ENCODE results near the gene LAMB1. TPM values are rescaled to one million over a fixed set of nuclear protein-coding genes. Genes with fewer than 3 reads are reported as not detected.
A peak's percentile ranks its signal among the peaks of the same experiment; 100 is the strongest.
"Not testable (repeated sequence)": the region's sequence is repeated elsewhere in the genome, so short reads cannot be mapped to it uniquely, and the experiment has no call there.

LAMB1 gene
- total RNA-seq, 5 donors from 2014 or later (not counting 1 experiment from before 2014, with no cell fraction given), result 0.56 to 1.4 (median 1.0) TPM; not detected in 2

DNA sequence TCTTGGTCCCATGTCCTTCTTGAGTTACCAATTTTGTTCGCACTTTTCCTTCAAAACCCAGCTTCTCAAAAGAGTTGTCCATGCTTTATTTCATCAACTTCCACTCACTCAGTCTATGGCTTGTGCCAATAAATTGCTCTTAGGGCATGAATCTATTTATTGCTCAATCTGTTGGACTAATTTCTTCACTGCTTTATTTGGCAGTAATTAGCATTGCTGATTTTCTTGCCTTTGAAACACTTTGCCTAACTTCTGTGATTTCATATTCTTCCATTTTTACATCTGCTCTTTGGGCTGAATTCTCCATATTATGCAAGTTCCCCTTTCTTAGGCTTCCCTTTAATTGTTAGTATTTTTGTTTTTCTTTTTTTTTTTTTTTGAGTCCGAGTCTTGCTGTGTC lies 95.2 kb downstream of the LAMB1 start:
- Histone ChIP-seq H3K4me3 (ENCODE audit: control insufficient read depth in 1 of 2, extremely low read depth in 1 of 2, low read length in 1 of 2) (no peak overlapping the region), H3K27ac (ENCODE audit: low read length) (no peak overlapping the region), H3K4me1 (ENCODE audit: control insufficient read depth in 1 of 2, extremely low read depth in 1 of 2, insufficient read depth in 2 of 2, low read length in 2 of 2) (no peaks in the 10 kb centered on the region), H3K36me3 (ENCODE audit: control insufficient read depth in 2 of 2, extremely low read depth in 1 of 2, insufficient read depth in 1 of 2, low read length in 1 of 2) (peaks cover 0 to 64% of the 10 kb centered on the region in 2 donors), H3K27me3 (replicated peaks in 1 of 2; ENCODE audit: control insufficient read depth in 2 of 2, extremely low read depth in 1 of 2, insufficient read depth in 2 of 2, low read length in 1 of 2) (no peaks in the 10 kb centered on the region), H3K9me3 (no peaks in the 10 kb centered on the region)
- DNase-seq (no peak), ATAC-seq (replicated peaks in 1 of 4) (no peak)
- Mint-ChIP-seq H3K27ac (no peak overlapping the region), H3K36me3 (peaks cover 73% of the 10 kb centered on the region), H3K27me3 (no peaks in the 10 kb centered on the region), H3K4me1 (peaks cover 7 to 12% (median 12%) of the 10 kb centered on the region in 3 donors), H3K9me3 (peaks cover 3 to 4% (median 3%) of the 10 kb centered on the region in 3 donors), H3K4me3 (no peak overlapping the region)
- 100% methylated on average over 1 of the region's 2 CpGs for WGBS (ENCODE audit: insufficient coverage)
- ChIA-PET POLR2A (interaction anchor here (0.6 to 0.7 kb wide), 2 partner anchors 14 to 1871 kb away, joined by 3 to 6 read pairs; no protein-coding TSS in a partner anchor), CTCF (interaction anchor here in 1 of 2 donors (0.7 kb wide), 1 partner anchor 1738 kb away, joined by 3 read pairs; no protein-coding TSS in a partner anchor)

GRCh38 chr7:107902381-107902780 lies 100.6 kb downstream of the LAMB1 start:
- no peaks in the 10 kb centered on the region for H3K9me3 Mint-ChIP-seq
- H3K4me1 Mint-ChIP-seq, result peaks cover 31 to 41% (median 32%) of the 10 kb centered on the region in 3 donors
- no peak overlapping the region for H3K4me3 Mint-ChIP-seq
- DNase-seq (no peak), ATAC-seq (replicated peaks in 1 of 4) (no peak)
- H3K27me3 Mint-ChIP-seq, result no peaks in the 10 kb centered on the region
- Histone ChIP-seq H3K27me3 (replicated peaks in 1 of 2; ENCODE audit: control insufficient read depth in 2 of 2, extremely low read depth in 1 of 2, insufficient read depth in 2 of 2, low read length in 1 of 2) (no peaks in the 10 kb centered on the region), H3K27ac (ENCODE audit: low read length) (no peak overlapping the region), H3K4me3 (ENCODE audit: control insufficient read depth in 1 of 2, extremely low read depth in 1 of 2, low read length in 1 of 2) (no peak overlapping the region), H3K36me3 (ENCODE audit: control insufficient read depth in 2 of 2, extremely low read depth in 1 of 2, insufficient read depth in 1 of 2, low read length in 1 of 2) (peaks cover 0 to 52% of the 10 kb centered on the region in 2 donors), H3K4me1 (ENCODE audit: control insufficient read depth in 1 of 2, extremely low read depth in 1 of 2, insufficient read depth in 2 of 2, low read length in 2 of 2) (peaks cover 0 to 2% of the 10 kb centered on the region in 2 experiments), H3K9me3 (no peaks in the 10 kb centered on the region)
- peaks cover 28% of the 10 kb centered on the region for H3K36me3 Mint-ChIP-seq
- POLR2A ChIA-PET, result no interaction called here
- CTCF ChIA-PET, result no interaction called here
- H3K27ac Mint-ChIP-seq, result no peak overlapping the region

GRCh38 chr7:107900496-107901015 lies 102.4 kb downstream of the LAMB1 start:
- H3K4me1 Mint-ChIP-seq, result peaks cover 47 to 59% (median 47%) of the 10 kb centered on the region in 3 donors
- no peak overlapping the region for H3K27ac Mint-ChIP-seq
- Histone ChIP-seq H3K36me3 (ENCODE audit: control insufficient read depth in 2 of 2, extremely low read depth in 1 of 2, insufficient read depth in 1 of 2, low read length in 1 of 2) (peaks cover 0 to 36% of the 10 kb centered on the region in 2 donors), H3K4me3 (ENCODE audit: control insufficient read depth in 1 of 2, extremely low read depth in 1 of 2, low read length in 1 of 2) (no peak overlapping the region), H3K27me3 (replicated peaks in 1 of 2; ENCODE audit: control insufficient read depth in 2 of 2, extremely low read depth in 1 of 2, insufficient read depth in 2 of 2, low read length in 1 of 2) (no peaks in the 10 kb centered on the region), H3K27ac (ENCODE audit: low read length) (no peak overlapping the region), H3K9me3 (no peaks in the 10 kb centered on the region), H3K4me1 (ENCODE audit: control insufficient read depth in 1 of 2, extremely low read depth in 1 of 2, insufficient read depth in 2 of 2, low read length in 2 of 2) (peaks cover 2 to 3% of the 10 kb centered on the region in 2 experiments)
- no peaks in the 10 kb centered on the region for H3K27me3 Mint-ChIP-seq
- H3K4me3 Mint-ChIP-seq, result no peak overlapping the region
- no peaks in the 10 kb centered on the region for H3K9me3 Mint-ChIP-seq
- 57% methylated on average over 1 of the region's 1 CpG for WGBS (ENCODE audit: insufficient coverage)
- no peak for ATAC-seq (replicated peaks in 1 of 4)
- DNase-seq, result no peak
- POLR2A ChIA-PET, result interaction anchor here (0.5 to 0.6 kb wide), 2 partner anchors 24 to 721 kb away, joined by 3 to 4 read pairs; no protein-coding TSS in a partner anchor
- peaks cover 25% of the 10 kb centered on the region for H3K36me3 Mint-ChIP-seq
- CTCF ChIA-PET, result interaction anchor here (0.5 to 0.7 kb wide), 2 partner anchors 8 to 485 kb away, joined by 3 read pairs; no protein-coding TSS in a partner anchor

GRCh38 chr7:107898997-107899594 lies 103.9 kb downstream of the LAMB1 start:
- H3K27me3 ChIP-seq (replicated peaks in 1 of 2; ENCODE audit: control insufficient read depth in 2 of 2, extremely low read depth in 1 of 2, insufficient read depth in 2 of 2, low read length in 1 of 2), result no peaks in the 10 kb centered on the region
- H3K4me3 ChIP-seq (ENCODE audit: control insufficient read depth in 1 of 2, extremely low read depth in 1 of 2, low read length in 1 of 2), result no peak overlapping the region
- ChIA-PET CTCF (interaction anchor here (0.6 to 1.6 kb wide), 3 partner anchors 9 to 24 kb away, joined by 3 to 5 read pairs (median 3); no protein-coding TSS in a partner anchor), POLR2A (no interaction called here)
- Mint-ChIP-seq H3K27ac (no peak overlapping the region), H3K4me1 (peaks cover 61 to 74% (median 61%) of the 10 kb centered on the region in 3 donors), H3K4me3 (peak overlapping the region in 1 of 3 donors; percentile 6), H3K9me3 (no peaks in the 10 kb centered on the region), H3K36me3 (peaks cover 33% of the 10 kb centered on the region), H3K27me3 (no peaks in the 10 kb centered on the region)
- no CpG with 5 or more reads among the region's 2 CpGs for WGBS (ENCODE audit: insufficient coverage)
- no peak for DNase-seq
- peaks cover 0 to 38% of the 10 kb centered on the region in 2 donors for H3K36me3 ChIP-seq (ENCODE audit: control insufficient read depth in 2 of 2, extremely low read depth in 1 of 2, insufficient read depth in 1 of 2, low read length in 1 of 2)
- no peak overlapping the region for H3K27ac ChIP-seq (ENCODE audit: low read length)
- peaks cover 2 to 3% of the 10 kb centered on the region in 2 experiments for H3K4me1 ChIP-seq (ENCODE audit: control insufficient read depth in 1 of 2, extremely low read depth in 1 of 2, insufficient read depth in 2 of 2, low read length in 2 of 2)
- no peaks in the 10 kb centered on the region for H3K9me3 ChIP-seq
- ATAC-seq (replicated peaks in 1 of 4), result no peak

GRCh38 chr7:107892367-107892741 lies 110.6 kb downstream of the LAMB1 start:
- ChIA-PET CTCF (interaction anchor here in 1 of 2 donors (1.5 to 4.4 kb wide), 2 partner anchors 18 to 149 kb away, joined by 6 to 30 read pairs; partner anchors contain the start of gene CBLL1), POLR2A (interaction anchor here (0.6 to 1.1 kb wide), 2 partner anchors 13 to 495 kb away, joined by 3 to 5 read pairs; no protein-coding TSS in a partner anchor)
- not testable (repeated sequence) for H3K27me3 Mint-ChIP-seq; H3K27me3 ChIP-seq (replicated peaks in 1 of 2; ENCODE audit: control insufficient read depth in 2 of 2, extremely low read depth in 1 of 2, insufficient read depth in 2 of 2, low read length in 1 of 2); DNase-seq; ATAC-seq (replicated peaks in 1 of 4); H3K4me3 ChIP-seq (ENCODE audit: control insufficient read depth in 1 of 2, extremely low read depth in 1 of 2, low read length in 1 of 2); H3K9me3 Mint-ChIP-seq; H3K9me3 ChIP-seq; H3K27ac ChIP-seq (ENCODE audit: low read length)
- peak overlapping the region in 1 of 2 donors; percentile 89 for H3K27ac Mint-ChIP-seq
- H3K4me1 Mint-ChIP-seq, result peaks cover 60 to 64% (median 62%) of the 10 kb centered on the region in 3 donors
- H3K36me3 ChIP-seq (ENCODE audit: control insufficient read depth in 2 of 2, extremely low read depth in 1 of 2, insufficient read depth in 1 of 2, low read length in 1 of 2), result peaks cover 0 to 22% of the 10 kb centered on the region in 2 donors
- peaks cover 18 to 26% of the 10 kb centered on the region in 2 experiments for H3K4me1 ChIP-seq (ENCODE audit: control insufficient read depth in 1 of 2, extremely low read depth in 1 of 2, insufficient read depth in 2 of 2, low read length in 2 of 2)
- WGBS (ENCODE audit: insufficient coverage), result 95% methylated on average over 5 of the region's 8 CpGs
- H3K4me3 Mint-ChIP-seq, result peak overlapping the region; percentile 96 to 98 (median 98)
- H3K36me3 Mint-ChIP-seq, result peaks cover 31% of the 10 kb centered on the region

DNA sequence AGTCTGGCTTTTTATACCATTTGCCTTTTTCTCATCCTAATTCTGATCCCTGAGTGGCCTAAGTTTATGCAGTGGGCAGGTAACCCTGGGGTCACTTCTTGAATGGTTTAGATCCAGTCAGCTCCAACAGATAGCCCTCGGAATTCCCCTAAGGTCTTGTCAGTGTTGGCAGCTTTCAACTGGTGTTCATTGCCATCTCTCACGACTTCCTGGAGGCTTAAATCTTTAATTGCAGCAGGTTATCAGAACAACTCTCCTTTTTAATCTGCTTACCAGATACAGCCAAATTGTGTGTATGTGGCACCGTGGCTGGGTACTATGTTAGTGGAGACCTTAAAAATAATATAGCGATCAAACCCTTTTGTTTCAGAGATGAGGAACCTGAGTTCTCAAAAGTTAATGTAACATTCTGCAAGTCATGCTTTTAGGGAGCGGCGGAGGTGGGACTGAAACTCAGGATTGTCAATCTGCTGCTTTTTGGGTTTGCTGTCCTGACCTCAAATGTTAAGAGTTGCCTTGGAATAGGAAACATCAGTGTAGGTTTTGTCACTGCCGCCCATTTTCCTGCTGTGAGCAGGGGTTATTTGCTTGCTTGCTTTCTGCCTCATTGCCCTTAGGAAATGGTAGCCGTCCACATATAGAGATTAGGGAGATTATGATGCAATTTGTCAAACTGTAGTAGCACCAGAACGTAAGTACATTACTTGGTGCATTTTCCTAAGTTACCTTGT lies 111.2 kb downstream of the LAMB1 start:
- peak in 1 of 4 experiments; percentile 21 for ATAC-seq (replicated peaks in 1 of 4)
- Mint-ChIP-seq H3K36me3 (peaks cover 27% of the 10 kb centered on the region), H3K27ac (peak overlapping the region; percentile 83 to 89), H3K4me3 (peak overlapping the region; percentile 96 to 98 (median 98)), H3K27me3 (no peaks in the 10 kb centered on the region), H3K9me3 (no peaks in the 10 kb centered on the region), H3K4me1 (peaks cover 55 to 59% (median 56%) of the 10 kb centered on the region in 3 donors)
- 21% methylated on average over 5 of the region's 9 CpGs for WGBS (ENCODE audit: insufficient coverage)
- POLR2A ChIA-PET, result interaction anchor here (0.6 to 2.2 kb wide), 5 partner anchors 12 to 723 kb away, joined by 3 to 13 read pairs (median 5); partner anchors contain the start of genes CBLL1 (in 1 of the 2) and HBP1 (in 1 of the 2)
- peak in 8 of 35 experiments; percentile 8 to 72 (median 14) for DNase-seq
- peaks cover 0 to 20% of the 10 kb centered on the region in 2 donors for H3K36me3 ChIP-seq (ENCODE audit: control insufficient read depth in 2 of 2, extremely low read depth in 1 of 2, insufficient read depth in 1 of 2, low read length in 1 of 2)
- H3K4me3 ChIP-seq (ENCODE audit: control insufficient read depth in 1 of 2, extremely low read depth in 1 of 2, low read length in 1 of 2), result peak overlapping the region; percentile 77 to 90
- CTCF ChIA-PET, result interaction anchor here (1.3 to 4.7 kb wide), 5 partner anchors 13 to 148 kb away, joined by 4 to 30 read pairs (median 18); partner anchors contain the start of gene CBLL1 (in 1 of the 2)
- no peaks in the 10 kb centered on the region for H3K27me3 ChIP-seq (replicated peaks in 1 of 2; ENCODE audit: control insufficient read depth in 2 of 2, extremely low read depth in 1 of 2, insufficient read depth in 2 of 2, low read length in 1 of 2)
- peaks cover 18 to 26% of the 10 kb centered on the region in 2 experiments for H3K4me1 ChIP-seq (ENCODE audit: control insufficient read depth in 1 of 2, extremely low read depth in 1 of 2, insufficient read depth in 2 of 2, low read length in 2 of 2)
- peak overlapping the region; percentile 95 for H3K27ac ChIP-seq (ENCODE audit: low read length)
- no peaks in the 10 kb centered on the region for H3K9me3 ChIP-seq

Data from T-cell (primary cell).